Suppressor macrophage treated with lipopolysaccharide for 1 hour (primary cell): ENCODE measurements around the gene VPREB3.

ENCODE experiments used
- DNase-seq, 3 donors: peaks; one replicate each; pipeline ENCODE4 v3.0.0-alpha.2; 2020 to 2022

Gene VPREB3

GRCh38 chr22:23754220-23754919, at the start of gene VPREB3:
TSS of gene VPREB3 (minus strand) at chr22:23754425. CDS start at chr22:23754363, 62 bp downstream.
- no peak for DNase-seq

- no peak for DNase-seq
Observed at GRCh38 chr22:23803001-23803819, 49.0 kb upstream of the VPREB3 start.

- no peak for DNase-seq
Observed at GRCh38 chr22:23801886-23802377, 47.7 kb upstream of the VPREB3 start.

GRCh38 chr22:23801238-23801821, 47.1 kb upstream of the VPREB3 start:
- no peak for DNase-seq

GRCh38 chr22:23800297-23801237, 46.3 kb upstream of the VPREB3 start:
- DNase-seq: no peak

GRCh38 chr22:23796461-23796860, 42.2 kb upstream of the VPREB3 start:
- no peak for DNase-seq

- DNase-seq: no peak
Observed at GRCh38 chr22:23793326-23793725, 39.1 kb upstream of the VPREB3 start.

GRCh38 chr22:23791738-23792645, 37.8 kb upstream of the VPREB3 start:
- DNase-seq: no peak

GRCh38 chr22:23790819-23791737, 36.9 kb upstream of the VPREB3 start:
- DNase-seq: no peak

- DNase-seq: no peak
Observed at GRCh38 chr22:23789638-23790037, 35.4 kb upstream of the VPREB3 start.

GRCh38 chr22:23789121-23789520, 34.9 kb upstream of the VPREB3 start:
- DNase-seq: no peak

- no peak for DNase-seq
Observed at GRCh38 chr22:23787910-23788309, 33.7 kb upstream of the VPREB3 start.

GRCh38 chr22:23787600-23787896, 33.3 kb upstream of the VPREB3 start:
- no peak for DNase-seq

- peak; percentile 94 to 99 (median 97) for DNase-seq
Observed at GRCh38 chr22:23786752-23787599, 32.8 kb upstream of the VPREB3 start, which contains the start of gene SMARCB1. TSS of gene SMARCB1 (plus strand) at chr22:23786966. CDS start at chr22:23787170, 204 bp downstream.

- no peak for DNase-seq
Observed at GRCh38 chr22:23786261-23786710, 32.1 kb upstream of the VPREB3 start.

GRCh38 chr22:23784215-23784732, 30.0 kb upstream of the VPREB3 start:
- DNase-seq: no peak

- no peak for DNase-seq
Observed at GRCh38 chr22:23783265-23784150, 29.3 kb upstream of the VPREB3 start.

GRCh38 chr22:23782703-23783102, 28.5 kb upstream of the VPREB3 start:
- DNase-seq: no peak
